Measurements from ENCODE around the gene STMP1.

- TF ChIP-seq ZNF839 (CRISPR knock-in tag; IDR thresholded peaks at IDR 0.05; ENCODE audit: borderline replicate concordance) (no peak), FOXJ3 (CRISPR knock-in tag; IDR thresholded peaks at IDR 0.05; ENCODE audit: borderline replicate concordance) (no peak), SRF (IDR thresholded peaks at IDR 0.05; ENCODE audit: low read depth, low read length) (no peak), CREB1 (IDR thresholded peaks at IDR 0.05) (no peak), CREB1 (CRISPR knock-in tag; IDR thresholded peaks at IDR 0.05) (no peak)
Observed at GRCh38 chr7:135681762-135682161, 19.4 kb downstream of the STMP1 start.

All from HepG2 (cell line).